Measurements from ENCODE around the gene TSC22D2.
"Not testable (repeated sequence)": the region's sequence is repeated elsewhere in the genome, so short reads cannot be mapped to it uniquely, and the experiment has no call there.

Gene TSC22D2

DNA sequence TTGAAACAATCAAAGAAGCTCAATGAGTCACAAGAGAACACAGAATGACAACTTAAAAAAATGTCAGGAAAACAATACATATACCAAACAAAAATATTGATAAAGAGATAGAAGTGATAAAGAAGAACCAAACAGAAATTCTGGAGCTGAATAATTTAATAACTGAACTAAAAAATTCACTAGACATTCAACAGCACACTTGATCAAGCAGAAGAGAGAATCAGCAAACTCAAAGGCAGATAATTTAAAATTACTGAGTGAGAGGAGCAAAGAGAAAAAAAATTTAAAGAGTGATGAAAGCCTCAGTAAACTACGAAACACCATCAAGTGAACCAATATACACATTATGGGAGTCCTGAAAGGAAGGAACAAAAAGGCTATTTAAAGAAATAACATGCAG is 76.3 kb downstream of the TSC22D2 start:
- Histone ChIP-seq H3K4me3 (ENCODE audit: low read length) (no peak overlapping the region), H3K36me3 (ENCODE audit: control insufficient read depth, insufficient read depth, low read length) (no peaks in the 10 kb centered on the region), H3K4me1 (ENCODE audit: control insufficient read depth, insufficient read depth, low read length) (peaks cover 3% of the 10 kb centered on the region), H3K9ac (ENCODE audit: low read length) (no peak overlapping the region), H3K27me3 (ENCODE audit: control insufficient read depth, insufficient read depth, low read length) (no peaks in the 10 kb centered on the region), H3K9me3 (ENCODE audit: control insufficient read depth, low read length) (no peaks in the 10 kb centered on the region)

DNA sequence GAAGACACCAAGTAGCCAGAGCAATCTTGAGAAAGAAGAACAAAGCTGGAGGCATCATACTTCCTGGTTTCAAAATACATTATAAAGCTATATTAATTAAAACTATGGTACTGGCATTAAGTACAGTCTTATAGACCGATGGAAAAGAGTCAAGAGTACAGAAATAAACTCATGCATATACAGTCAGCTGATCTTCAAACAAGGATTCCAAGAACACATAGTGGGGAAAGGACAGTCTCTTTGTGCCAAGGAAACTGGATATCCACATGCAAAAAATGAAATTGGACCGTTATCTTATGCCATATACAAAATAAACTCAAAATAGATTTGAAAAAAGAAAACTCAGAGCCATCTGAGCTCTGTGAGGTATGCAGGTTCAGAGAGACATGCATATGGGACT is 80.8 kb downstream of the TSC22D2 start:
- H3K4me3 ChIP-seq (ENCODE audit: low read length) = no peak overlapping the region
- no peak overlapping the region for H3K9ac ChIP-seq (ENCODE audit: low read length)
- H3K9me3 ChIP-seq (ENCODE audit: control insufficient read depth, low read length) = no peaks in the 10 kb centered on the region
- H3K27me3 ChIP-seq (ENCODE audit: control insufficient read depth, insufficient read depth, low read length) = no peaks in the 10 kb centered on the region
- no peaks in the 10 kb centered on the region for H3K36me3 ChIP-seq (ENCODE audit: control insufficient read depth, insufficient read depth, low read length)
- peaks cover 6% of the 10 kb centered on the region for H3K4me1 ChIP-seq (ENCODE audit: control insufficient read depth, insufficient read depth, low read length)

DNA sequence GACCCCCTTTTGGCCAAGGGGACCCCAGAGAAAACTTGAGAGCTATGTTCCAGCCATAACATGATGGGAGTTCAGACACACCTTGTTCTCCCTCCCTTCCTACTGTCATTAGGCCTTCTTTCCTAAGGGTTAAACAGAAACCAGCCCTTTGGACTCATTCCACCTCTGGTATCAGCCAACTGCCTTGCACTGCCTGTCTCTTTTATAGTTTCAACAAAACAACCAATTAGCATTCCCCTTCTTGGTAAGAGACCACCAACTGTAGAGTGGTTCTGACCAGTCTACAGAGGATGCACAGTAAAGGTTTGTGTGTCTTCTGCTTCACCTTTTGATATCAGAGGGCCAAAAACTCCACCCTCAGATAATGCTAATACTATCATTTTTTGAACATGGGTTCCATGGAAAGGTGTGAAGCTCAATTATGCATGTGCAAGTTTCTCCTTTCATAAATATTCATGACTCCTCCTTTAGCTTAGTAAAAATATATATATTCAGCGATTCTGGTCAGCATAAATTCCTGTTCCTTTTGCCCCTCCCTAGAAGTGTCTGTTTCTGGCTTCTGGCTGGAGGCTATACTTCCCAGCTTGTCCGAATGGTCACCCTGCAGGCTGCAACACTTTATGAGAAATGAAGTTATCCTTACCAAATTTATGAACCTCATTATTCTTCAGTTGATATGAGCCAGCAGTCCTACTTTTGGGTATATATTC is 82.3 kb downstream of the TSC22D2 start:
- Histone ChIP-seq H3K27me3 (ENCODE audit: control insufficient read depth, insufficient read depth, low read length) (no peaks in the 10 kb centered on the region), H3K4me1 (ENCODE audit: control insufficient read depth, insufficient read depth, low read length) (peaks cover 6% of the 10 kb centered on the region), H3K36me3 (ENCODE audit: control insufficient read depth, insufficient read depth, low read length) (no peaks in the 10 kb centered on the region), H3K4me3 (ENCODE audit: low read length) (no peak overlapping the region), H3K9me3 (ENCODE audit: control insufficient read depth, low read length) (no peaks in the 10 kb centered on the region), H3K9ac (ENCODE audit: low read length) (no peak overlapping the region)

DNA sequence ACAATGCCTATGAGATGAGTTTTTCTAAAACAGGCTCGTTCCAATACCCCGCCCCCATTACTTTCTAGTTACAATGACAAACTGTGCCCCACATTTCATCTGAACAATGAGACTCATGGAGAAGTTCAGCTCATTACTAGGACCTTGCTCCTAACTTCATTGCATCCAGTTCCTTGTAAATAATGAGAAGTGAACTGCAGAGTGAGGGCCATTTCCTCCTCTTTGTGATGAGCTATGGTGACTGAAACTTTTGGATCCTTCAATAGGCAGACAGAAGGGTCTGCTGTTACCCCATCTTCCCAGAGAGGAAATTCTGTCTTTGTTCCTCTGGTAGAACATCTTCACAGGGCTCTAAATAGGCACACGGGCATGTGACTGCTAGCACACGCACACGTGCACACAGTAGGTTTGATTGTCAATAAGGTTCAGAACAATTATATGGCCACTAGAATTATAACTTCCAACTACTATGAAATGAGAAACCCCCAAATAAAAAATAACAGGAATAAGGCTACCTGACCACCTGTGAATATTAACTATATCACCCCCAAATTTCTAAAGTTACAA is 86.4 kb downstream of the TSC22D2 start:
- Histone ChIP-seq H3K36me3 (ENCODE audit: control insufficient read depth, insufficient read depth, low read length) (no peaks in the 10 kb centered on the region), H3K9me3 (ENCODE audit: control insufficient read depth, low read length) (no peaks in the 10 kb centered on the region), H3K9ac (ENCODE audit: low read length) (no peak overlapping the region), H3K4me3 (ENCODE audit: low read length) (no peak overlapping the region), H3K4me1 (ENCODE audit: control insufficient read depth, insufficient read depth, low read length) (peaks cover 2% of the 10 kb centered on the region), H3K27me3 (ENCODE audit: control insufficient read depth, insufficient read depth, low read length) (no peaks in the 10 kb centered on the region)

DNA sequence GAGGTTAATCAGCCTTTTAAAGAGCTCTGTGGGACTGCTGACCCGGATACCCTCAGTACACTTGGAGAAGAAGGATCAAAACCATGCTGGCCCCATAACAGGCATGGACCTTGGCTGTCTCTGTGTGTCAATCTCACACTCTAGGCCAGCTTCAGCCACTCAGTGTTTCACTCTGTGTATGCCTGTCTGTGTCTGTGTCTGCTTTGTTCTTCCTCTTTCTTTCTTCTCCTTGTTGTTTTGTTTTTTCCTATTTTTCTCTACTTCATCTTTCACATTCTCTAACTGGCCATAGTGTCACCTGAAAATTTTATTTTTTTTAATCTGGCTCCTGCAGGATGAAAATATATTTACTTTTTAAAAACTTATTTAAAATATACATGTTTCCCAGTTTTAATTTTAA is 87.1 kb downstream of the TSC22D2 start:
- no peak overlapping the region for H3K4me3 ChIP-seq (ENCODE audit: low read length)
- no peaks in the 10 kb centered on the region for H3K9me3 ChIP-seq (ENCODE audit: control insufficient read depth, low read length)
- no peak overlapping the region for H3K9ac ChIP-seq (ENCODE audit: low read length)
- H3K4me1 ChIP-seq (ENCODE audit: control insufficient read depth, insufficient read depth, low read length) = no peaks in the 10 kb centered on the region
- H3K36me3 ChIP-seq (ENCODE audit: control insufficient read depth, insufficient read depth, low read length) = no peaks in the 10 kb centered on the region
- H3K27me3 ChIP-seq (ENCODE audit: control insufficient read depth, insufficient read depth, low read length) = no peaks in the 10 kb centered on the region

DNA sequence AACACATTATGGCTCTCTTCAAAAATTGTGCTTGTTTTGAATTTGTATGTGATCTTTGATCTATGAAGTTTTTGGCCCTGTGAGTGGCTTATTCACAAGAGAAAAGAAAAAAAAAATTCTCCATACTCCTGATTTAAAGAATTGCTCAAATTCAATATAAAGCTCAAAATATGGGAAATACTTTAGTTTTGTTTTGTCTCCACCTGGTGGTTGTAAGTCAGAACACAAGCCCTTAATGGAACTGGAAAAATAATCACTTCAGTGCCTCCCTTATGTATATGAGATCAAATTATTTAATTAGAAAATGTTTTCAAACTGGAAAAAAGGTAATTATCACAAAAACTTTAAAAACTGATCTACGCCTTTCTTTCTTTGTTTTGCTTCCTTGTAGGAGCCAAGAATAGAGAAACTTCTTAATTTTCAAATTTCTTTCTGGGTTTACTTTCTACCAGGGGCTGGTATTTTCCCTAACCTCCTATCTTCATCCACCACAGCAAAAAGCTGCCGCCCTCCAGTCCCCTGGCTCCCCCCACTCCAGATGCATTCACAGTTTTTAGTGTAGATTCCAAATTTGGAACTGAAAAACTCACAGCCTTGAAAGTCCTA is 87.6 kb downstream of the TSC22D2 start:
- H3K4me1 ChIP-seq (ENCODE audit: control insufficient read depth, insufficient read depth, low read length) = no peaks in the 10 kb centered on the region
- H3K9ac ChIP-seq (ENCODE audit: low read length) = no peak overlapping the region
- no peak overlapping the region for H3K4me3 ChIP-seq (ENCODE audit: low read length)
- no peaks in the 10 kb centered on the region for H3K36me3 ChIP-seq (ENCODE audit: control insufficient read depth, insufficient read depth, low read length)
- H3K27me3 ChIP-seq (ENCODE audit: control insufficient read depth, insufficient read depth, low read length) = no peaks in the 10 kb centered on the region
- H3K9me3 ChIP-seq (ENCODE audit: control insufficient read depth, low read length) = no peaks in the 10 kb centered on the region

DNA sequence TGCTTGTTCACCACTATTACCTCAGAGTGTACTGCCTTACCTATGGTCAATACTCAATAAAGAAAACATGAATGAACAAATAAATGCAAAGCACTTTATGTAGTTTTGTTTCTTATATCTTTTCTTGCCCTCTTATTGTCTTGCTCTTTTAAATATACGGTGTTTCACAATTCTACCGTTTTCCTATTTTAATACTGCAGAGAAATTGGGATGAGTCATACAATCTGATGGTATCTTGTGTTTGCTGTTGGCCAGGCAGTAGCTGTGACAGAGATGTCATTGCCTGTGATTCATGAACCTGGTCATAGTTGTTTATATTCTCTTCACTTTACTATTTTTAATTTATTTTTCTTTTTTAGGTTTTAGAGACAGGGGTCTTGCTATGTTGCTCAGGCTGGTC is 89.9 kb downstream of the TSC22D2 start:
- no peaks in the 10 kb centered on the region for H3K27me3 ChIP-seq (ENCODE audit: control insufficient read depth, insufficient read depth, low read length)
- no peak overlapping the region for H3K9ac ChIP-seq (ENCODE audit: low read length)
- H3K4me1 ChIP-seq (ENCODE audit: control insufficient read depth, insufficient read depth, low read length) = no peaks in the 10 kb centered on the region
- no peak overlapping the region for H3K4me3 ChIP-seq (ENCODE audit: low read length)
- no peaks in the 10 kb centered on the region for H3K9me3 ChIP-seq (ENCODE audit: control insufficient read depth, low read length)
- no peaks in the 10 kb centered on the region for H3K36me3 ChIP-seq (ENCODE audit: control insufficient read depth, insufficient read depth, low read length)

DNA sequence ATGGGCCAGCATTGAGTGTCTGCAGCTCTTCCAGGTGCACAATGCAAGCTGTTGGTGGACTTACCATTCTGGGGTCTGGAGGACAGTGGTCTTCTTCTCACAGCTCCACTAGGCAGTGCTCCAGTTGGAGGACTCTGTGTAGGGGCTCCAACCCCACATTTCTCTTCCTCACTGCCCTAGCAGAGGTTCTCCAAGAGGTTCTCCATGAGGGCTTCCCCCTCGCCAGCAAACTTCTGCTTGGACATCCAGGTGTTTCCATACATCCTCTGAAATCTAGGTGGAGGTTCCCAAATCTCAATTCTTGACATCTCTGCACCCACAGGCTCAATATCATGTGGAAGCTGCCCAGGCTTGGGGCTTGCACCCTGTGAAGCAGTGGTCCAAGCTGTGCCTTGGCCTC is 92.9 kb downstream of the TSC22D2 start:
- H3K27me3 ChIP-seq (ENCODE audit: control insufficient read depth, insufficient read depth, low read length) = not testable (repeated sequence)

DNA sequence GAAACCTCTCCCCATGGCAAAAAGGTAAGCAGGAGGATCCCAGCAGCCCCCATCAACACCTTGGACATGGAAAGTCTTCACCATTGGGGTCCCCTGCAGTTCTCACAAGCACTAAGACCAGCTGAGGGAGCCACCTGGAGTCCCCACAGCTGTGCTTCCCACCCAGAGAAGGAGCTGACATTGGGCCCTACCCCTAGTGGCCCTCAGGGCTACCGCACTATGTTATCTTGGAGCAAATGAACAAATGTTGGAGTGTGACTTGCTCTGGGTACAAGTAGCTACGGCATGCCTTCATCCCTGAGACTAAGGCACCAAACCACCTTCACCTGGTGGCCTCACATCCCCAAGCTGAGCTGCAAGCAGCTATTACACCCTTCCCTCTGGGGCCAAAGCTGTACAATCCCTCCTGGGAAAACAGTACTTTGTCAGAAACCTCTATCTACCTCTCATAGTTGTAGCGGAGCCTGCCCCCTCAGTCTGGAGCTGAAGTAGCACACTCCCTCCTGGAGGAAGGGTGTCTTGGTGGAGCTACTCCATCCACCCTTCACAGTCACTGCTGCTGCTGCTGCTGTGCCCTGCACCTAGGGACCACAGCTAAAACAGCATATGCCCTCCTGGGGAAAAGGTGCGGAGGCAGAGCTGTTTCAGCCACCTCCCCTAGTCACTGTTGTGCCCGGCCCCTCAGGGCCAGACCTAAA is 95.5 kb downstream of the TSC22D2 start:
- H3K27me3 ChIP-seq (ENCODE audit: control insufficient read depth, insufficient read depth, low read length) = no peaks in the 10 kb centered on the region
- no peaks in the 10 kb centered on the region for H3K36me3 ChIP-seq (ENCODE audit: control insufficient read depth, insufficient read depth, low read length)
- H3K4me3 ChIP-seq (ENCODE audit: low read length) = no peak overlapping the region
- no peaks in the 10 kb centered on the region for H3K9me3 ChIP-seq (ENCODE audit: control insufficient read depth, low read length)
- H3K4me1 ChIP-seq (ENCODE audit: control insufficient read depth, insufficient read depth, low read length) = no peaks in the 10 kb centered on the region
- no peak overlapping the region for H3K9ac ChIP-seq (ENCODE audit: low read length)

More for the DNA sequence above, 92.9 kb downstream of the TSC22D2 start:
- H3K9ac ChIP-seq (ENCODE audit: low read length); H3K36me3 ChIP-seq (ENCODE audit: control insufficient read depth, insufficient read depth, low read length); H3K4me3 ChIP-seq (ENCODE audit: low read length); H3K4me1 ChIP-seq (ENCODE audit: control insufficient read depth, insufficient read depth, low read length); H3K9me3 ChIP-seq (ENCODE audit: control insufficient read depth, low read length): not testable (repeated sequence)

DNA sequence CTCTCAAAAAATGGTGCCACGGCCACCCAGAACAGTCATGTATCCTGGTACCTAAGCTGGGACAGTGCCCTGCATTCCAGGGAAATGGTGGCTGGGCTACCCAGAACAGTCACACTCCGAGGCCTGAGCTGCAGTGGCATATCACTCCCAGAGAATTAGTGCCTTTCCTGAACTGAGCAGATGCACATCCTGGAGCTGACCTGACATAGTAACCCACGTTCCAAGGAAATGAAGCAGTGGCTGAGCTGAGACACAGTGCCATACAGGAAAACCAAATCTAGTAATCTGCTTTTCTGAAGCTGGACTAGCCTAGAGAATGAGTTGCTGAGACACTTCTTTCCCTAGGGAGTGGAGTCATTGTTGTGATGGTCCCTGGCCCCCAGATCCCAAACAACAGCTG is 96.4 kb downstream of the TSC22D2 start:
- H3K27me3 ChIP-seq (ENCODE audit: control insufficient read depth, insufficient read depth, low read length) = no peaks in the 10 kb centered on the region
- no peaks in the 10 kb centered on the region for H3K9me3 ChIP-seq (ENCODE audit: control insufficient read depth, low read length)
- no peak overlapping the region for H3K4me3 ChIP-seq (ENCODE audit: low read length)
- no peaks in the 10 kb centered on the region for H3K36me3 ChIP-seq (ENCODE audit: control insufficient read depth, insufficient read depth, low read length)
- H3K4me1 ChIP-seq (ENCODE audit: control insufficient read depth, insufficient read depth, low read length) = no peaks in the 10 kb centered on the region
- H3K9ac ChIP-seq (ENCODE audit: low read length) = no peak overlapping the region

DNA sequence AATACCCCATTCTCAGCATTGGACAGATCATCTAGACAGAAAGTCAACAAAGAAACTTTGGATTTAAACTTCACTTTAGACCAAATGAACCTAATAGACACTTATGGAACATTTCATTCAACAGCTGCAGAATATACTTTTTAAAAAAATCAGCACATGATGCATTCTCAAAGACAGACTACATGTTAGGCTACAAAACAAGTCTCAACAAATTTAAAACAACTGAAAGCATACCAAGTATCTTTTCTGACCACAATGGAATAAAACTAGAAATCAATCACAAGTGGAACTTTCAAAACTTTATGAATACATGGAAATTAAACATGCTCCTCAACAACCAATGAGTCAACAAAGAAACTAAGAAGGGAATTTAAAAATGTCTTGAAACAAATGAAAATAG is 100.3 kb downstream of the TSC22D2 start:
- H3K9ac ChIP-seq (ENCODE audit: low read length) = no peak overlapping the region
- H3K4me3 ChIP-seq (ENCODE audit: low read length) = no peak overlapping the region
- H3K9me3 ChIP-seq (ENCODE audit: control insufficient read depth, low read length) = no peaks in the 10 kb centered on the region
- H3K27me3 ChIP-seq (ENCODE audit: control insufficient read depth, insufficient read depth, low read length) = no peaks in the 10 kb centered on the region
- no peaks in the 10 kb centered on the region for H3K36me3 ChIP-seq (ENCODE audit: control insufficient read depth, insufficient read depth, low read length)
- H3K4me1 ChIP-seq (ENCODE audit: control insufficient read depth, insufficient read depth, low read length) = no peaks in the 10 kb centered on the region

DNA sequence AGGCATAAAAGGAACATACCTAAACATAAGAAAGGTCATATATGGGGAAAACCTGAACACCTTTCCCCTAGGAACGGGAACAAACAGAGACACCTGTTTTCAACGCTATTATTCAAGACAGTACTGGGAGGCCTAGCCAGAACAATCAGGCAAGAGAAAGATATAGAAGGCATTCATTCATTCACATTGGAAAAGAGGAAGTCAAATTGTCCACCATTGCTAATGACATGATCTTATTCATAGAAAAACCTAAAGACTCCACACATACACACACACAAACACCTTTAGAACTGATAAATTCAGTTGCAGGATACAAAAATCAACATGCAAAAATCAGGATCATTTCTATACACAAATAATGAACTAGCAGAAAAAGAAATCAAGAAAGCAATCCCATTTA is 101.7 kb downstream of the TSC22D2 start:
- H3K9me3 ChIP-seq (ENCODE audit: control insufficient read depth, low read length) = no peaks in the 10 kb centered on the region
- no peaks in the 10 kb centered on the region for H3K4me1 ChIP-seq (ENCODE audit: control insufficient read depth, insufficient read depth, low read length)
- no peak overlapping the region for H3K9ac ChIP-seq (ENCODE audit: low read length)
- no peaks in the 10 kb centered on the region for H3K36me3 ChIP-seq (ENCODE audit: control insufficient read depth, insufficient read depth, low read length)
- H3K4me3 ChIP-seq (ENCODE audit: low read length) = no peak overlapping the region
- H3K27me3 ChIP-seq (ENCODE audit: control insufficient read depth, insufficient read depth, low read length) = no peaks in the 10 kb centered on the region
